HG02884 (cell line): ENCODE results near the gene SORT1.

Source experiments
- ATAC-seq: cut with Tn5 transposase; IDR thresholded peaks from one replicate; pipeline ENCODE4 v1.9.1; 2021; ENCODE audit warnings: mild to moderate bottlenecking, moderate library complexity; ENCODE audit not compliant: unreplicated experiment

Gene SORT1

DNA sequence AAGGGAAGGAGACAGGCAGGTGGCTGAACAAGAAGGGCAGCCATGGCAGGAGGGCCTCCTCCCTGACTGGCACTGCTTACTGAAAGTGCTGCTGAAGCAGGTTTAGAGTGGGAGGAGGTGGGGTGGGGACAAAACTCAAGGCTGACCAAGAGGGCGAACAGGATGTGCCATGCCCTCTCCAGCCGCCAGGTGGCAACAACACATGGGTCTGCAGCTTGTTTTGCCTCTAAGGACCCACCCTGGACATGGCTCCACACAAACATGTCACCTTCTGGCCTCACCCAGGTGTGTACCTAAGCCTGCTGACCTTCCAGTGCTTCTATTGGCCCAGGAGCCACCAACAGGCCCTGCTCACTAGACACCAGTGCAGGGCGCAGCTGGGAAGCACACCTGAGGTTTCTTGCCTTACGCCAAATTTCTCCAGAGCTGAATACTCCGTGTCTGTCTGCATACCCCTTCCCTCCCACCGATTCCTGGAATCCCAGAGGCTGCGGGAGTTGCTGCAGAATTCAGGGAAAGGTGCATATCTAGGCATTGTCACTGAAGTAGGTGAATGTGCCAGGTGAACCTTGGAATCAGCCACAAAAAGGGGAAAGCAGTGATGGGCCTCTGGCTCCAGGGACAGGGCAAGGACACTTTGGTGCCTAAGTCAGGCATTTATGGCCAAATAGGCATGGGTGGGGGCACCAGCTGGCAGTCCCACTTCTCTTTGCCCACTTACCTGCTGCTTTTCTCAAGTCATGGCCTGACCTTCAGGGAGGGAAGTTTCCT, 120.1 kb downstream of the SORT1 start:
- ATAC-seq = peak; percentile 82

DNA sequence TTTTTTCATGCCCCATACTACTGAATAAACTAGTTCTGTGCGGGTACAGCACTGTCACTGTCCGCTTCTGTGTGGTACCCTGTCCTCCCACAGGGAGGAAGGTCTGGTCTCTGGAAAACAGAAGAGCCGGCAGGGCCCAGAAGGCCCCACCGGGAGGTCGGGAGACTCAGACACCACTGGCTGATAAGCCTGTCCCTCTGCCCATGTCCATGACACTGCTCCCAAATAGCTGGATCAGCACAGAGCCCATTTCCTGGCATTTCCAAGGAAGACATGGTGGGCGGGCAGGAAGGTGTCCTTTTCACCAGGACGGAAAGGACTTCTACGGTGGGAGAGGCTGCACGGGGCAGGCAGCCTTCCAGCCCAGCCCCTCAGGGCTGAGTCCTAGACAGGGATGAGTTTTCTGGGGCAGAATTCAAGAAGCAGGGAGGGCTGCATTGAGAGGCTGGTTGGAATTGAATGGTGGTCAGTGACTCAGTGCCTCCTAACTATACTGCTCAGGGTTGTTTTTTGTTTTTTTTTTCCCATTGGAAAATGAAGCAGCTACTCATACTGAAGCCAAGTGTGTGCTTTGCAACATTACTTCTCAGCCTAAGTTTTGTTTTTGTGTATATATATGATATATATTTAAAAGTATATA, 121.9 kb downstream of the SORT1 start:
- no peak for ATAC-seq

DNA sequence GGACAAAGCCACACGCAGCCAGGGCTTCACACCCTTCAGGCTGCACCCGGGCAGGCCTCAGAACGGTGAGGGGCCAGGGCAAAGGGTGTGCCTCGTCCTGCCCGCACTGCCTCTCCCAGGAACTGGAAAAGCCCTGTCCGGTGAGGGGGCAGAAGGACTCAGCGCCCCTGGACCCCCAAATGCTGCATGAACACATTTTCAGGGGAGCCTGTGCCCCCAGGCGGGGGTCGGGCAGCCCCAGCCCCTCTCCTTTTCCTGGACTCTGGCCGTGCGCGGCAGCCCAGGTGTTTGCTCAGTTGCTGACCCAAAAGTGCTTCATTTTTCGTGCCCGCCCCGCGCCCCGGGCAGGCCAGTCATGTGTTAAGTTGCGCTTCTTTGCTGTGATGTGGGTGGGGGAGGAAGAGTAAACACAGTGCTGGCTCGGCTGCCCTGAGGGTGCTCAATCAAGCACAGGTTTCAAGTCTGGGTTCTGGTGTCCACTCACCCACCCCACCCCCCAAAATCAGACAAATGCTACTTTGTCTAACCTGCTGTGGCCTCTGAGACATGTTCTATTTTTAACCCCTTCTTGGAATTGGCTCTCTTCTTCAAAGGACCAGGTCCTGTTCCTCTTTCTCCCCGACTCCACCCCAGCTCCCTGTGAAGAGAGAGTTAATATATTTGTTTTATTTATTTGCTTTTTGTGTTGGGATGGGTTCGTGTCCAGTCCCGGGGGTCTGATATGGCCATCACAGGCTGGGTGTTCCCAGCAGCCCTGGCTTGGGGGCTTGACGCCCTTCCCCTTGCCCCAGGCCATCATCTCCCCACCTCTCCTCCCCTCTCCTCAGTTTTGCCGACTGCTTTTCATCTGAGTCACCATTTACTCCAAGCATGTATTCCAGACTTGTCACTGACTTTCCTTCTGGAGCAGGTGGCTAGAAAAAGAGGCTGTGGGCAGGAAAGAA, 122.9 kb downstream of the SORT1 start:
- ATAC-seq = no peak

DNA sequence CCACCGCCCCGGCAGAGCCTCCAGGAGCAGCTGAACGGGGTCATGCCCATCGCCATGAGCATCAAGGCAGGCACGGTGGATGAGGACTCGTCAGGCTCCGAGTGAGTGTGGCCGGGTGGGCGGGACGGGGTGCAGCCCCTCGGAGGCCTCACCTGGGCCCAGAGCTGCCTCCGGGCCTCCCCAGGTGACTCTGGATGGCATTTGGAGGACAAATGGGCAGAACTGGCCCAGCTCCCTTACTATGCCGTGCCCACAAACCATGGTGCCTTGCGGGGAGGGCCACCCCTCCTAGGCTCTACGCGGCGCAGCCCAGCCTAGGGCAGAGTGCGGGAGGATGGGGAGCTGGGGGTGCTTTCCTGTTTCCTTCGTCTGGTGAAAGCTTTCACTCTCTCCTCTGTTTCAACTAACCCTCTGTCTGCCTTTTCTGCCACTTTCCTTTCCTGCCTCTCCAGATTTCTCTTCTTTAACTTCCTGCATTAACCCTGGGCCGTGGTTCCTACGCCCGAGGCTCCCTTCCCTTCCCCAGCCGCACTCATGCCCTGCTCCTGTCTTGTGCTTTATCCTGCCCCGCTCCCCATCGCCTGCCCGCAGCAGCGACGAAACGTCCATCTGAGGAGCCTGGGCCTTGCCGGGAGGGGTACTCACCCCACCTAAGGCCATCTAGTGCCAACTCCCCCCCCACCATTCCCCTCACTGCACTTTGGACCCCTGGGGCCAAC, 124.0 kb downstream of the SORT1 start:
- no peak for ATAC-seq

DNA sequence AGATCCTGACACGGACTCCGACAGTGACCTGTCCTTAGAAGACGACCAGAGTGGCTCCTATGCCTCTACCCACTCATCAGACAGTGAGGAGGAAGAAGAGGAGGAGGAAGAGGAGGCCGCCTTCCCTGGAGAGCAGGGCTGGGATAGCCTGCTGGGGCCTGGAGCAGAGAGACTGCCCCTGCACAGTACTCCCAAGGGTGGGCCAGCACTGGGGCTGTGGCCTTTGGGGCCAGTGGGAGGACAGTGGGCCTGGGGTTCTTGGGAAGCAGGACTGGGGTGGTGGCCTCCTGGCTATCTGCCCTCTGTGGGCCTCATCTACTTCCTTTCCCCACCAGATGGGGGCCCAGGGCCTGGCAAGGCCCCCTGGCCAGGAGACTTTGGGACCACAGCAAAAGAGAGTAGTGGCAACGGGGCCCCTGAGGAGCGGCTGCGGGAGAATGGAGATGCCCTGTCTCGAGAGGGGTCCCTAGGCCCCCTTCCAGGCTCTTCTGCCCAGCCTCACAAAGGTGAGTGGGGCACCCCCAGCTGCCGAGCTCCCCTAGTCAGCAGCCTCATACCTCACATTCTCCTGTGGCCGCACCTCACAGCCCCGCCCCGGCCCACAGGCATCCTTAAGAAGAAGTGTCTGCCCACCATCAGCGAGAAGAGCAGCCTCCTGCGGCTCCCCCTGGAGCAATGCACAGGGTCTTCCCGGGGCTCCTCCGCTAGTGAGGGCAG, 124.7 kb downstream of the SORT1 start:
- no peak for ATAC-seq

GRCh38 chr1:109272021-109272799, 125.5 kb downstream of the SORT1 start:
- no peak for ATAC-seq

DNA sequence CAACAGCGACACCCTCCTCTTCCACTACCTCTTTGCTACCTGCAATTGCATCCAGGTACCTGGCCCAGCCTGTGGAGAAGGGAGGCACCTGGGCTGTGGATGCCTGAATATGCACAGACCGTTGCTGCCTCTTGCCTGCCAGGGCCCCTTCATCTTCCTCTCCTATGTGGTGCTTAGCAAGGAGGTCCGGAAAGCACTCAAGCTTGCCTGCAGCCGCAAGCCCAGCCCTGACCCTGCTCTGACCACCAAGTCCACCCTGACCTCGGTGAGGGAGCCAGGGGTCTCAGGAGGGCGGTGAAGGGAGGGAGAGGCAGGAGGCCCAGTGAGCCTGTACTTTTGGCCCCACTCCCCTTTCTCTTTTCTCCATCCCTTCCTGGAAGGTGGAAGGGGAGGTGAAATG, 126.3 kb downstream of the SORT1 start:
- no peak for ATAC-seq

GRCh38 chr1:109270623-109271317, 126.9 kb downstream of the SORT1 start:
- no peak for ATAC-seq

- no peak for ATAC-seq
Observed at GRCh38 chr1:109269981-109270622, 127.6 kb downstream of the SORT1 start.

- ATAC-seq = no peak
Observed at GRCh38 chr1:109269212-109269980, 128.3 kb downstream of the SORT1 start.

- no peak for ATAC-seq
Observed at GRCh38 chr1:109268431-109269211, 129.1 kb downstream of the SORT1 start.

DNA sequence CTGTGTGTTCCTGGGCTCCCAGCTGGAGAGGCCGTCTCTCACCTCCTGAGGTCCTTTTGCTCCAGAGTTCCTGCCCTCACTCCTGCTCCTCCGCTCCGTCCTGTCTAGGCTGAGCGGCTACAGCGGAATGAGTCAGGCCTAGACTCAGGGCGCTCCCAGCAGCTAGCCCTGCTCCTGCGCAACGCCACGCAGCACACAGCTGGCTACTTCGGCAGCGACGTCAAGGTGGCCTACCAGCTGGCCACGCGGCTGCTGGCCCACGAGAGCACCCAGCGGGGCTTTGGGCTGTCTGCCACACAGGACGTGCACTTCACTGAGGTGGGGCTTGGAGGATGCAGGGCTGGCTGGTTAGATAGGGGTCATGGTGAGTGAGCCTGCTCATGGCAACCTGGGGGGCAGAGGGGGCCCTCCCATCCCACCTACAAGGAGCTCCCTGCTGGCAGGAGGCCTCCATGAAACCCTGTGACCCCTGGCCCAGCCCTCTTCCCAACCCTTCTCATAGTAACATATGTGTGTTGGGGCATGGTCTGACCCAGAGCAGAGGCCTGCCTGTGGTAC, 129.9 kb downstream of the SORT1 start:
- ATAC-seq = no peak

DNA sequence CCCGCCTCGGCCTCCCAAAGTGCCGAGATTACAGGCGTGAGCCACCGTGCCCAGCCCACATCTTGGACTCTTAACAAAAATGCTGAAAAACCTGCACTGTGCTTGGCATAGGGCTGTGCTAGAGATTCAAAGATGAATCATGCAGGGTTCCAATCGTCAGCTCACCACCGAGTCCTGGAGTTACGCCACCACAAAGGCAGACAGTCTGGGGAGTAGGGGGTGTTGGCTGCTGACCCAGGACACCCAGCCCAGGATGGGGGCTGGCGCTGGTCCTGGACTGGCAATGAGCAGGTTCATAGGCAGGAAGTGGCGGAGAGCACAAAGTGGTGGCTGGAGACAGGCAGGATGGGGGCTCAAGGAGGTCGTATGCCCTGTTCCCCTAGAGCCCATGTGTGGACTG, 130.8 kb downstream of the SORT1 start:
- no peak for ATAC-seq

- ATAC-seq = no peak
Observed at GRCh38 chr1:109265741-109266330, 131.9 kb downstream of the SORT1 start.

- ATAC-seq = no peak
Observed at GRCh38 chr1:109265016-109265415, 132.7 kb downstream of the SORT1 start.

- ATAC-seq = no peak
Observed at GRCh38 chr1:109264379-109264755, 133.4 kb downstream of the SORT1 start.
